IPS-18a (cell line): ENCODE data around the gene CES2.
"Not testable (repeated sequence)": the region's sequence is repeated elsewhere in the genome, so short reads cannot be mapped to it uniquely, and the experiment has no call there.

Experiments used
- H3K27ac ChIP-seq: one replicate; pipeline ENCODE4 v1.5.1; 2013; ENCODE audit warnings: low read length
- H3K27me3 ChIP-seq: one replicate; pipeline ENCODE4 v1.6.1; 2013; ENCODE audit warnings: mild to moderate bottlenecking, low read length; ENCODE audit not compliant: control insufficient read depth, insufficient read depth
- H3K36me3 ChIP-seq: one replicate; pipeline ENCODE4 v1.6.1; 2013; ENCODE audit warnings: low read depth, low read length; ENCODE audit not compliant: control insufficient read depth
- H3K4me1 ChIP-seq: one replicate; pipeline ENCODE4 v1.6.1; 2013; ENCODE audit warnings: low read depth, low read length; ENCODE audit not compliant: control insufficient read depth
- H3K4me3 ChIP-seq: one replicate; pipeline ENCODE4 v1.5.1; 2013; ENCODE audit warnings: low read length
- H3K9ac ChIP-seq: one replicate; pipeline ENCODE4 v1.6.1; 2013; ENCODE audit warnings: mild to moderate bottlenecking, low read length, moderate library complexity
- H3K9me3 ChIP-seq: one replicate; pipeline ENCODE4 v1.6.1; 2013; ENCODE audit warnings: low read depth, low read length; ENCODE audit not compliant: control insufficient read depth

CES2 gene

GRCh38 chr16:66944054-66944441 lies 8.7 kb downstream of the CES2 start:
- H3K9ac ChIP-seq = no peak overlapping the region
- no peaks in the 10 kb centered on the region for H3K9me3 ChIP-seq
- peaks cover 11% of the 10 kb centered on the region for H3K36me3 ChIP-seq
- H3K4me1 ChIP-seq = no peaks in the 10 kb centered on the region
- no peaks in the 10 kb centered on the region for H3K27me3 ChIP-seq
- H3K27ac ChIP-seq = no peak overlapping the region
- H3K4me3 ChIP-seq = no peak overlapping the region

- not testable (repeated sequence) for H3K4me3 ChIP-seq, H3K27me3 ChIP-seq, H3K27ac ChIP-seq, H3K9ac ChIP-seq, H3K4me1 ChIP-seq, H3K9me3 ChIP-seq
- H3K36me3 ChIP-seq = peaks cover 11% of the 10 kb centered on the region
Measured at GRCh38 chr16:66944971-66945370, 9.7 kb downstream of the CES2 start.

- peaks cover 4% of the 10 kb centered on the region for H3K36me3 ChIP-seq
- H3K9me3 ChIP-seq = no peaks in the 10 kb centered on the region
- H3K27ac ChIP-seq = no peak overlapping the region
- no peak overlapping the region for H3K4me3 ChIP-seq
- no peaks in the 10 kb centered on the region for H3K27me3 ChIP-seq
- no peaks in the 10 kb centered on the region for H3K4me1 ChIP-seq
- H3K9ac ChIP-seq = no peak overlapping the region
Measured at GRCh38 chr16:66945939-66946338, 10.6 kb downstream of the CES2 start.

GRCh38 chr16:66946541-66946940 lies 11.2 kb downstream of the CES2 start:
- H3K27me3 ChIP-seq = no peaks in the 10 kb centered on the region

GRCh38 chr16:66946974-66947301 lies 11.6 kb downstream of the CES2 start:
- H3K4me1 ChIP-seq = no peaks in the 10 kb centered on the region
- peaks cover 2% of the 10 kb centered on the region for H3K36me3 ChIP-seq
- no peak overlapping the region for H3K9ac ChIP-seq
- H3K4me3 ChIP-seq = no peak overlapping the region
- no peaks in the 10 kb centered on the region for H3K9me3 ChIP-seq
- H3K27me3 ChIP-seq = no peaks in the 10 kb centered on the region
- no peak overlapping the region for H3K27ac ChIP-seq

More at GRCh38 chr16:66946541-66946940, 11.2 kb downstream of the CES2 start:
- Histone ChIP-seq H3K9ac (no peak overlapping the region), H3K9me3 (no peaks in the 10 kb centered on the region), H3K4me1 (no peaks in the 10 kb centered on the region), H3K4me3 (no peak overlapping the region), H3K36me3 (peaks cover 3% of the 10 kb centered on the region), H3K27ac (no peak overlapping the region)

- H3K9ac ChIP-seq = no peak overlapping the region
- H3K4me1 ChIP-seq = no peaks in the 10 kb centered on the region
- no peak overlapping the region for H3K27ac ChIP-seq
- no peak overlapping the region for H3K4me3 ChIP-seq
- H3K36me3 ChIP-seq = no peaks in the 10 kb centered on the region
- no peaks in the 10 kb centered on the region for H3K27me3 ChIP-seq
- no peaks in the 10 kb centered on the region for H3K9me3 ChIP-seq
Measured at GRCh38 chr16:66947302-66948065, 12.2 kb downstream of the CES2 start.

- Histone ChIP-seq H3K4me3 (no peak overlapping the region), H3K27me3 (no peaks in the 10 kb centered on the region), H3K36me3 (no peaks in the 10 kb centered on the region), H3K9me3 (no peaks in the 10 kb centered on the region), H3K4me1 (no peaks in the 10 kb centered on the region), H3K27ac (no peak overlapping the region), H3K9ac (no peak overlapping the region)
Measured at GRCh38 chr16:66948134-66948836, 13.0 kb downstream of the CES2 start.

- H3K9ac ChIP-seq = no peak overlapping the region
- no peak overlapping the region for H3K27ac ChIP-seq
- H3K36me3 ChIP-seq = no peaks in the 10 kb centered on the region
- no peaks in the 10 kb centered on the region for H3K9me3 ChIP-seq
- no peaks in the 10 kb centered on the region for H3K4me1 ChIP-seq
- H3K27me3 ChIP-seq = no peaks in the 10 kb centered on the region
- H3K4me3 ChIP-seq = no peak overlapping the region
Measured at GRCh38 chr16:66948837-66949225, 13.5 kb downstream of the CES2 start.

- Histone ChIP-seq H3K27ac (no peak overlapping the region), H3K36me3 (no peaks in the 10 kb centered on the region), H3K9ac (no peak overlapping the region), H3K4me1 (no peaks in the 10 kb centered on the region), H3K9me3 (no peaks in the 10 kb centered on the region), H3K27me3 (no peaks in the 10 kb centered on the region), H3K4me3 (no peak overlapping the region)
Measured at GRCh38 chr16:66949472-66949871, 14.2 kb downstream of the CES2 start.

- no peaks in the 10 kb centered on the region for H3K4me1 ChIP-seq
- H3K9me3 ChIP-seq = no peaks in the 10 kb centered on the region
- H3K27ac ChIP-seq = no peak overlapping the region
- no peak overlapping the region for H3K4me3 ChIP-seq
- no peaks in the 10 kb centered on the region for H3K27me3 ChIP-seq
- H3K9ac ChIP-seq = no peak overlapping the region
- no peaks in the 10 kb centered on the region for H3K36me3 ChIP-seq
Measured at GRCh38 chr16:66950437-66950836, 15.1 kb downstream of the CES2 start.

- Histone ChIP-seq H3K4me3 (no peak overlapping the region), H3K36me3 (no peaks in the 10 kb centered on the region), H3K27ac (no peak overlapping the region), H3K9me3 (no peaks in the 10 kb centered on the region), H3K9ac (no peak overlapping the region), H3K4me1 (no peaks in the 10 kb centered on the region), H3K27me3 (no peaks in the 10 kb centered on the region)
Measured at GRCh38 chr16:66950971-66951790, 15.9 kb downstream of the CES2 start.
